Tibial nerve (tissue), 4 donors: ENCODE measurements around the gene DBF4. TPM values are rescaled to one million over a fixed set of nuclear protein-coding genes. Genes with fewer than 3 reads are reported as not detected.
"Not testable (repeated sequence)": the region's sequence is repeated elsewhere in the genome, so short reads cannot be mapped to it uniquely, and the experiment has no call there.

Experiments used
- DNase-seq, 2 donors: peaks; one replicate each; pipeline ENCODE4 v3.0.0-alpha.2; 2019; ENCODE audit warnings: low spot score in 2 of 2
- H3K27ac ChIP-seq, 4 donors: fragments of 200-600 bp; sonication (generic) in 3 of 4; one replicate each; pipeline ENCODE4 v1.5.1; 2017 to 2019; ENCODE audit warnings: mild to moderate bottlenecking in 1 of 4
- H3K27me3 ChIP-seq, 2 donors: fragments of 200-600 bp; sonication (generic) in 1 of 2; one replicate each; pipeline versions ENCODE4 v1.5.1 to v1.6.0; 2017 to 2019
- H3K36me3 ChIP-seq, 3 donors: fragments of 200-600 bp; sonication (generic); one replicate each; pipeline ENCODE4 v1.5.1; 2018 to 2019
- H3K4me1 ChIP-seq, 4 donors: fragments of 200-600 bp; sonication (generic) in 3 of 4; one replicate each; pipeline ENCODE4 v1.5.1; 2017 to 2019
- H3K4me3 ChIP-seq, 4 donors: fragments of 200-600 bp; sonication (generic) in 3 of 4; one replicate each; pipeline ENCODE4 v1.5.1; 2017 to 2019; ENCODE audit warnings: mild to moderate bottlenecking in 1 of 4, moderate library complexity in 1 of 4
- H3K9me3 ChIP-seq, 4 donors: fragments of 200-600 bp; sonication (generic) in 3 of 4; one replicate each; pipeline ENCODE4 v1.5.1; 2017 to 2019
- CTCF ChIP-seq, 5 experiments: fragments of 200-600 bp in 3 of 5; fragments of 450-650 bp in 2 of 5; sonication (generic) in 3 of 5; IDR thresholded peaks; one replicate each; pipeline ENCODE4 v1.5.1; 2016 to 2019; ENCODE audit warnings: antibody characterized with exemption in 5 of 5, mild to moderate bottlenecking in 3 of 5, moderate library complexity in 2 of 5
- EP300 ChIP-seq, 2 donors: sonication (generic); formaldehyde crosslinking; IDR thresholded peaks; one replicate each; pipeline ENCODE4 v1.6.1; 2017; ENCODE audit warnings: antibody characterized with exemption in 2 of 2, mild to moderate bottlenecking in 1 of 2
- POLR2A ChIP-seq, 2 donors: fragments of 450-650 bp; IDR thresholded peaks; one replicate each; pipeline ENCODE4 v1.6.1; 2017; ENCODE audit warnings: antibody characterized with exemption in 2 of 2, mild to moderate bottlenecking in 2 of 2, moderate library complexity in 2 of 2
- WGBS, 2 donors: methylation state at CpG; one replicate each; pipeline ENCODE4 v1.1.5; 2018; 5-methylcytosine and 5-hydroxymethylcytosine counted together
- total RNA-seq, 4 donors: library from RNA; depleted of rRNA; stranded (reverse); fragments of >200 nt; gene quantifications; one replicate each; pipeline ENCODE4 v1.1.0, GENCODE V29; 2016

DBF4 gene
- total RNA-seq, 4 donors from 2014 or later = 10.3 to 23.6 (median 20.1) TPM

GRCh38 chr7:87918740-87919139 lies 42.4 kb downstream of the DBF4 start:
- no peak for TF ChIP-seq EP300 (IDR thresholded peaks at IDR 0.05)
- no peak for TF ChIP-seq POLR2A (IDR thresholded peaks at IDR 0.05)
- TF ChIP-seq CTCF (IDR thresholded peaks at IDR 0.05) = no peak
- Histone ChIP-seq H3K4me3 (no peak overlapping the region), H3K27me3 (no peaks in the 10 kb centered on the region), H3K4me1 (no peaks in the 10 kb centered on the region), H3K9me3 (no peaks in the 10 kb centered on the region), H3K27ac (no peak overlapping the region), H3K36me3 (no peaks in the 10 kb centered on the region)
- no peak for DNase-seq
- WGBS, 2 donors = 72 to 78% methylated on average over 1 of the region's 1 CpG

GRCh38 chr7:87919875-87920274 lies 43.6 kb downstream of the DBF4 start:
- no peak overlapping the region for H3K4me3 ChIP-seq
- 94 to 97% methylated on average over 6 of the region's 6 CpGs for WGBS, 2 donors
- H3K9me3 ChIP-seq = no peaks in the 10 kb centered on the region
- no peaks in the 10 kb centered on the region for H3K27me3 ChIP-seq
- H3K36me3 ChIP-seq = no peaks in the 10 kb centered on the region
- no peak for TF ChIP-seq CTCF (IDR thresholded peaks at IDR 0.05)
- no peak for TF ChIP-seq EP300 (IDR thresholded peaks at IDR 0.05)
- no peak for TF ChIP-seq POLR2A (IDR thresholded peaks at IDR 0.05)
- no peak for DNase-seq
- no peaks in the 10 kb centered on the region for H3K4me1 ChIP-seq
- H3K27ac ChIP-seq = no peak overlapping the region

GRCh38 chr7:87920578-87920977 lies 44.3 kb downstream of the DBF4 start:
- Histone ChIP-seq H3K27ac (no peak overlapping the region), H3K9me3 (no peaks in the 10 kb centered on the region), H3K4me1 (no peaks in the 10 kb centered on the region), H3K4me3 (no peak overlapping the region), H3K27me3 (no peaks in the 10 kb centered on the region), H3K36me3 (no peaks in the 10 kb centered on the region)
- DNase-seq = no peak
- TF ChIP-seq EP300 (IDR thresholded peaks at IDR 0.05) (no peak), POLR2A (IDR thresholded peaks at IDR 0.05) (no peak), CTCF (IDR thresholded peaks at IDR 0.05) (no peak)
- WGBS, 2 donors = 70 to 78% methylated on average over 5 of the region's 5 CpGs

- not testable (repeated sequence) for H3K36me3 ChIP-seq, H3K4me3 ChIP-seq, H3K27me3 ChIP-seq, H3K9me3 ChIP-seq, H3K4me1 ChIP-seq, H3K27ac ChIP-seq, DNase-seq
- 93 to 95% methylated on average over 8 of the region's 8 CpGs for WGBS, 2 donors
Measured at GRCh38 chr7:87922759-87923395, 46.6 kb downstream of the DBF4 start.

- 34 to 44% methylated on average over 6 of the region's 6 CpGs for WGBS, 2 donors
- Histone ChIP-seq H3K4me3 (no peak overlapping the region), H3K4me1 (no peaks in the 10 kb centered on the region), H3K27me3 (no peaks in the 10 kb centered on the region), H3K9me3 (no peaks in the 10 kb centered on the region), H3K36me3 (no peaks in the 10 kb centered on the region), H3K27ac (no peak overlapping the region)
- TF ChIP-seq POLR2A (IDR thresholded peaks at IDR 0.05) (no peak), CTCF (IDR thresholded peaks at IDR 0.05) (no peak), EP300 (IDR thresholded peaks at IDR 0.05) (no peak)
- DNase-seq = no peak
Measured at GRCh38 chr7:87926581-87927461, 50.5 kb downstream of the DBF4 start.
